ENCODE results near the gene CAMSAP1.
"Not testable (repeated sequence)": the region's sequence is repeated elsewhere in the genome, so short reads cannot be mapped to it uniquely, and the experiment has no call there.

Gene CAMSAP1

GRCh38 chr9:135950135-135950682 is 42.9 kb upstream of the CAMSAP1 start:
- H3K4me1 ChIP-seq (ENCODE audit: insufficient read depth, insufficient read length), result peaks cover 19% of the 10 kb centered on the region
- no peak overlapping the region for H3K4me3 ChIP-seq (ENCODE audit: insufficient read length, low read depth)
- TF ChIP-seq SUZ12 (IDR thresholded peaks at IDR 0.05; ENCODE audit: extremely low read depth, insufficient read depth, insufficient read length), result no peak
- TF ChIP-seq YY1 (IDR thresholded peaks at IDR 0.05; ENCODE audit: insufficient read depth, insufficient read length), result no peak
- no peak for TF ChIP-seq ZNF274 (IDR thresholded peaks at IDR 0.05; ENCODE audit: low read depth, low read length)
- no peak overlapping the region for H3K9ac ChIP-seq (ENCODE audit: insufficient read length, low read depth)
- H3K9me3 ChIP-seq (ENCODE audit: insufficient read depth, low read length), result no peaks in the 10 kb centered on the region
- H3K27me3 ChIP-seq (ENCODE audit: insufficient read depth, insufficient read length), result no peaks in the 10 kb centered on the region
- peaks cover 81% of the 10 kb centered on the region for H3K36me3 ChIP-seq (ENCODE audit: insufficient read depth, insufficient read length, low read length)
- DNase-seq (ENCODE audit: low read depth, low spot score), result no peak

GRCh38 chr9:135949501-135950134 is 42.3 kb upstream of the CAMSAP1 start:
- peaks cover 82% of the 10 kb centered on the region for H3K36me3 ChIP-seq (ENCODE audit: insufficient read depth, insufficient read length, low read length)
- no peak for DNase-seq (ENCODE audit: low read depth, low spot score)
- H3K9ac ChIP-seq (ENCODE audit: insufficient read length, low read depth), result no peak overlapping the region
- H3K27me3 ChIP-seq (ENCODE audit: insufficient read depth, insufficient read length), result no peaks in the 10 kb centered on the region
- TF ChIP-seq YY1 (IDR thresholded peaks at IDR 0.05; ENCODE audit: insufficient read depth, insufficient read length) (no peak), ZNF274 (IDR thresholded peaks at IDR 0.05; ENCODE audit: low read depth, low read length) (no peak), SUZ12 (IDR thresholded peaks at IDR 0.05; ENCODE audit: extremely low read depth, insufficient read depth, insufficient read length) (no peak)
- H3K4me3 ChIP-seq (ENCODE audit: insufficient read length, low read depth), result no peak overlapping the region
- peaks cover 19% of the 10 kb centered on the region for H3K4me1 ChIP-seq (ENCODE audit: insufficient read depth, insufficient read length)
- H3K9me3 ChIP-seq (ENCODE audit: insufficient read depth, low read length), result no peaks in the 10 kb centered on the region

- Histone ChIP-seq H3K4me3 (ENCODE audit: insufficient read length, low read depth) (no peak overlapping the region), H3K27me3 (ENCODE audit: insufficient read depth, insufficient read length) (no peaks in the 10 kb centered on the region), H3K4me1 (ENCODE audit: insufficient read depth, insufficient read length) (peaks cover 19% of the 10 kb centered on the region), H3K36me3 (ENCODE audit: insufficient read depth, insufficient read length, low read length) (peaks cover 82% of the 10 kb centered on the region), H3K9me3 (ENCODE audit: insufficient read depth, low read length) (no peaks in the 10 kb centered on the region), H3K9ac (ENCODE audit: insufficient read length, low read depth) (no peak overlapping the region)
- TF ChIP-seq YY1 (IDR thresholded peaks at IDR 0.05; ENCODE audit: insufficient read depth, insufficient read length), result no peak
- TF ChIP-seq SUZ12 (IDR thresholded peaks at IDR 0.05; ENCODE audit: extremely low read depth, insufficient read depth, insufficient read length), result no peak
- TF ChIP-seq ZNF274 (IDR thresholded peaks at IDR 0.05; ENCODE audit: low read depth, low read length), result no peak
- DNase-seq (ENCODE audit: low read depth, low spot score), result no peak
Measured at GRCh38 chr9:135948968-135949367, 41.6 kb upstream of the CAMSAP1 start.

- peaks cover 19% of the 10 kb centered on the region for H3K4me1 ChIP-seq (ENCODE audit: insufficient read depth, insufficient read length)
- H3K9me3 ChIP-seq (ENCODE audit: insufficient read depth, low read length), result no peaks in the 10 kb centered on the region
- TF ChIP-seq ZNF274 (IDR thresholded peaks at IDR 0.05; ENCODE audit: low read depth, low read length) (no peak), YY1 (IDR thresholded peaks at IDR 0.05; ENCODE audit: insufficient read depth, insufficient read length) (no peak), SUZ12 (IDR thresholded peaks at IDR 0.05; ENCODE audit: extremely low read depth, insufficient read depth, insufficient read length) (no peak)
- H3K27me3 ChIP-seq (ENCODE audit: insufficient read depth, insufficient read length), result no peaks in the 10 kb centered on the region
- peaks cover 84% of the 10 kb centered on the region for H3K36me3 ChIP-seq (ENCODE audit: insufficient read depth, insufficient read length, low read length)
- DNase-seq (ENCODE audit: low read depth, low spot score), result no peak
- H3K9ac ChIP-seq (ENCODE audit: insufficient read length, low read depth), result no peak overlapping the region
- H3K4me3 ChIP-seq (ENCODE audit: insufficient read length, low read depth), result no peak overlapping the region
Measured at GRCh38 chr9:135948446-135948845, 41.1 kb upstream of the CAMSAP1 start.

- H3K36me3 ChIP-seq (ENCODE audit: insufficient read depth, insufficient read length, low read length), result peaks cover 82% of the 10 kb centered on the region
- H3K4me3 ChIP-seq (ENCODE audit: insufficient read length, low read depth), result no peak overlapping the region
- no peak for DNase-seq (ENCODE audit: low read depth, low spot score)
- peaks cover 18% of the 10 kb centered on the region for H3K4me1 ChIP-seq (ENCODE audit: insufficient read depth, insufficient read length)
- H3K27me3 ChIP-seq (ENCODE audit: insufficient read depth, insufficient read length), result no peaks in the 10 kb centered on the region
- no peak for TF ChIP-seq ZNF274 (IDR thresholded peaks at IDR 0.05; ENCODE audit: low read depth, low read length)
- no peak for TF ChIP-seq YY1 (IDR thresholded peaks at IDR 0.05; ENCODE audit: insufficient read depth, insufficient read length)
- no peak for TF ChIP-seq SUZ12 (IDR thresholded peaks at IDR 0.05; ENCODE audit: extremely low read depth, insufficient read depth, insufficient read length)
- no peak overlapping the region for H3K9ac ChIP-seq (ENCODE audit: insufficient read length, low read depth)
- H3K9me3 ChIP-seq (ENCODE audit: insufficient read depth, low read length), result no peaks in the 10 kb centered on the region
Measured at GRCh38 chr9:135947582-135947981, 40.2 kb upstream of the CAMSAP1 start.

GRCh38 chr9:135947105-135947504 is 39.8 kb upstream of the CAMSAP1 start:
- H3K4me1 ChIP-seq (ENCODE audit: insufficient read depth, insufficient read length), result peaks cover 13% of the 10 kb centered on the region
- peaks cover 79% of the 10 kb centered on the region for H3K36me3 ChIP-seq (ENCODE audit: insufficient read depth, insufficient read length, low read length)
- not testable (repeated sequence) for H3K9ac ChIP-seq (ENCODE audit: insufficient read length, low read depth); H3K4me3 ChIP-seq (ENCODE audit: insufficient read length, low read depth); H3K27me3 ChIP-seq (ENCODE audit: insufficient read depth, insufficient read length); H3K9me3 ChIP-seq (ENCODE audit: insufficient read depth, low read length); DNase-seq (ENCODE audit: low read depth, low spot score)

GRCh38 chr9:135946392-135946994 is 39.1 kb upstream of the CAMSAP1 start:
- Histone ChIP-seq H3K9ac (ENCODE audit: insufficient read length, low read depth) (no peak overlapping the region), H3K36me3 (ENCODE audit: insufficient read depth, insufficient read length, low read length) (peaks cover 83% of the 10 kb centered on the region)

More at GRCh38 chr9:135946392-135946994, 39.1 kb upstream of the CAMSAP1 start:
- peaks cover 12% of the 10 kb centered on the region for H3K4me1 ChIP-seq (ENCODE audit: insufficient read depth, insufficient read length)
- no peaks in the 10 kb centered on the region for H3K27me3 ChIP-seq (ENCODE audit: insufficient read depth, insufficient read length)
- no peak for DNase-seq (ENCODE audit: low read depth, low spot score)
- no peak for TF ChIP-seq ZNF274 (IDR thresholded peaks at IDR 0.05; ENCODE audit: low read depth, low read length)
- TF ChIP-seq YY1 (IDR thresholded peaks at IDR 0.05; ENCODE audit: insufficient read depth, insufficient read length), result no peak
- H3K4me3 ChIP-seq (ENCODE audit: insufficient read length, low read depth), result no peak overlapping the region
- no peaks in the 10 kb centered on the region for H3K9me3 ChIP-seq (ENCODE audit: insufficient read depth, low read length)
